Measurements from ENCODE around the gene PITPNC1. TPM values are rescaled to one million over a fixed set of nuclear protein-coding genes. Genes with fewer than 3 reads are reported as not detected.

PITPNC1 gene
- total RNA-seq, 4 donors from 2014 or later, result 4.1 to 45.1 (median 8.7) TPM

DNA sequence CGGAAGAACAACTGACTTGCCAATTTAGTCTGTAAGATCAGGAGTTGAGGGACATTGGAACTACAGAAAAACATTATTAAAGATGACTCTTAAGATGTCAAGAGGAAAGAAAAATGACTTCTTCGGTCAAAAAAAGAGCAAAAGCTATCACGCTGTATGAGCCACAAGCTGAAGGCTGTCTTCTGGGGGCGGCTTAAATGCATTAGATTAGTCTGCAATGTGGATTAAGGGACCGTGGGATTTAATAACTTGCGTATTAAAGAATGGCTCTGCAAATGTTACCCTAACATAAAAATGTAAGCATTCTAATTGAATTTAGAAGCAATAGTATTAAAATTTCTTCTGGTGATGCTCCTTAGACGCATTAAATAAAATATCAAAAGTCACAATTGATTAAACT lies 108.6 kb downstream of the PITPNC1 start:
- no peak for DNase-seq
- Histone ChIP-seq H3K36me3 (no peaks in the 10 kb centered on the region), H3K27me3 (no peaks in the 10 kb centered on the region), H3K4me3 (no peak overlapping the region), H3K9me3 (no peaks in the 10 kb centered on the region), H3K4me1 (no peaks in the 10 kb centered on the region), H3K27ac (no peak overlapping the region)
- intact Hi-C loops (cut with DNase I; ENCODE audit: low total_unique reads), result no loop called here
- TF ChIP-seq, protein P1, sequence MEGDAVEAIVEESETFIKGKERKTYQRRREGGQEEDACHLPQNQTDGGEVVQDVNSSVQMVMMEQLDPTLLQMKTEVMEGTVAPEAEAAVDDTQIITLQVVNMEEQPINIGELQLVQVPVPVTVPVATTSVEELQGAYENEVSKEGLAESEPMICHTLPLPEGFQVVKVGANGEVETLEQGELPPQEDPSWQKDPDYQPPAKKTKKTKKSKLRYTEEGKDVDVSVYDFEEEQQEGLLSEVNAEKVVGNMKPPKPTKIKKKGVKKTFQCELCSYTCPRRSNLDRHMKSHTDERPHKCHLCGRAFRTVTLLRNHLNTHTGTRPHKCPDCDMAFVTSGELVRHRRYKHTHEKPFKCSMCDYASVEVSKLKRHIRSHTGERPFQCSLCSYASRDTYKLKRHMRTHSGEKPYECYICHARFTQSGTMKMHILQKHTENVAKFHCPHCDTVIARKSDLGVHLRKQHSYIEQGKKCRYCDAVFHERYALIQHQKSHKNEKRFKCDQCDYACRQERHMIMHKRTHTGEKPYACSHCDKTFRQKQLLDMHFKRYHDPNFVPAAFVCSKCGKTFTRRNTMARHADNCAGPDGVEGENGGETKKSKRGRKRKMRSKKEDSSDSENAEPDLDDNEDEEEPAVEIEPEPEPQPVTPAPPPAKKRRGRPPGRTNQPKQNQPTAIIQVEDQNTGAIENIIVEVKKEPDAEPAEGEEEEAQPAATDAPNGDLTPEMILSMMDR (IDR thresholded peaks at IDR 0.05), result no peak
- no peak for TF ChIP-seq POLR2A (IDR thresholded peaks at IDR 0.05)

DNA sequence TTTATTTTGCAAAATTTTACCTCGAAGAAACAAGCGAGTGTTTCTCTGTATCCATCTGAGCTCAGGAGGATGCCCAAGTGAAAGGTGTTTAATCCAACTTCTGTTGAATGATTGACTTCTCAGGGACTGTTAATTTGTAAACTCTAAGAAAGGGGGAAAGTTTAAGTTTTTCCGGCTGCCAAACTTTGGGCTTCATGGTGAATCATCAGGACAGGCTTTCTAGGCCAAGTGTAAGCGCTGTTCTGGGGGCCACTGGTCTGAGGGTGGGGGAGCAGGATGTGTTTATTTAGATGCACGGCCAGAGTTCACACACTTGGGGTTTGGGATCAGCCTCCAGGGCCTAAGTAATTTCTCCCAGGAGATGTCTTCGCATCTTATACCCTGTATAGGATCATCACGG lies 110.4 kb downstream of the PITPNC1 start:
- no peaks in the 10 kb centered on the region for H3K36me3 ChIP-seq
- H3K4me1 ChIP-seq, result peaks cover 0 to 7% of the 10 kb centered on the region in 2 donors
- TF ChIP-seq, protein P1 (IDR thresholded peaks at IDR 0.05), result no peak
- TF ChIP-seq POLR2A (IDR thresholded peaks at IDR 0.05), result no peak
- H3K4me3 ChIP-seq, result no peak overlapping the region
- H3K27me3 ChIP-seq, result no peaks in the 10 kb centered on the region
- intact Hi-C loops (cut with DNase I; ENCODE audit: low total_unique reads), result no loop called here
- peak overlapping the region in 1 of 2 donors; percentile 45 for H3K27ac ChIP-seq
- no peak for DNase-seq
- H3K9me3 ChIP-seq, result no peaks in the 10 kb centered on the region

DNA sequence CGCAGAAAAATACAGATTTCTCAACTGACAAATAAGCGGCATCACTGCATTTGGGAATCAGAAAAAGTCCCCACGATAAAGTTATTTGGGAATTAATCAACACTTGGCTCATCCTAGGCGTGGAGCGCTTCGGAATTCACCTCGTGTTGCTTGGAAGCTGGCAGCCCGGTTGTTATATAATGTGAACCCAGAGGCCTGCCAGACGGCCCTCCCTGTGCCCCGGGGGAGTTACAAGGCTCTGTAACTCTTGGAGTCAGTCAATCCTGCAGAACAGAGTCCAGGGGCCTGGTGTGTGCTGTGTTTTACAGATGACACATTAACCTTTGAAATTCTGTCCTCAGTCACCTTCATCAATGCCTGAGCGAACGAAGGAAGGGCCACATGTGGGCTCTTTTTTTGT lies 111.1 kb downstream of the PITPNC1 start:
- H3K27ac ChIP-seq, result peak overlapping the region in 1 of 2 donors; percentile 45
- H3K36me3 ChIP-seq, result no peaks in the 10 kb centered on the region
- peak in 1 of 2 donors; percentile 36 for DNase-seq
- no peaks in the 10 kb centered on the region for H3K9me3 ChIP-seq
- peaks cover 0 to 7% of the 10 kb centered on the region in 2 donors for H3K4me1 ChIP-seq
- intact Hi-C loops (cut with DNase I; ENCODE audit: low total_unique reads), result no loop called here
- no peaks in the 10 kb centered on the region for H3K27me3 ChIP-seq
- TF ChIP-seq, protein P1 (IDR thresholded peaks at IDR 0.05), result no peak
- TF ChIP-seq POLR2A (IDR thresholded peaks at IDR 0.05), result no peak
- H3K4me3 ChIP-seq, result no peak overlapping the region

DNA sequence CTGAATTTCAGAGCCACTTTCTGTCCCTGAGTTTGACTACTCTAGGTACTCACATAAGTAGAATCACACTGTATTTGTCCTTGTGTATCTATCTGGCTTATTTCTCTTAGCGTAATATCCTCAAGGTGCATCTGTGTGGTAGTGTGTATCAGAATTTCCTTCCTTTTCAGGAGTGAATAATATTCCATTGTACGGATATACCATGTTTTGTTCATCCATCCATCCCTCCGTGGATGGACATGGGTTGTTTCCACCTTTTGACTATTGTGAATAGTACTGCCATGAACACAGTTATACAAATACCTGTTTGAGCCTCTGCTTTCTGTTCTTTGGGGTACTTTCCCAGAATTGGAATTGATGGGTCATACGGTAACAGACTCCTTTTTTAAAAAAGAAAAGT lies 111.7 kb downstream of the PITPNC1 start:
- intact Hi-C loops (cut with DNase I; ENCODE audit: low total_unique reads), result no loop called here
- peaks cover 0 to 7% of the 10 kb centered on the region in 2 donors for H3K4me1 ChIP-seq
- no peak for DNase-seq
- H3K27ac ChIP-seq, result peak overlapping the region in 1 of 2 donors; percentile 45
- no peaks in the 10 kb centered on the region for H3K9me3 ChIP-seq
- no peaks in the 10 kb centered on the region for H3K36me3 ChIP-seq
- no peaks in the 10 kb centered on the region for H3K27me3 ChIP-seq
- no peak for TF ChIP-seq POLR2A (IDR thresholded peaks at IDR 0.05)
- TF ChIP-seq, protein P1 (IDR thresholded peaks at IDR 0.05), result no peak
- H3K4me3 ChIP-seq, result no peak overlapping the region

DNA sequence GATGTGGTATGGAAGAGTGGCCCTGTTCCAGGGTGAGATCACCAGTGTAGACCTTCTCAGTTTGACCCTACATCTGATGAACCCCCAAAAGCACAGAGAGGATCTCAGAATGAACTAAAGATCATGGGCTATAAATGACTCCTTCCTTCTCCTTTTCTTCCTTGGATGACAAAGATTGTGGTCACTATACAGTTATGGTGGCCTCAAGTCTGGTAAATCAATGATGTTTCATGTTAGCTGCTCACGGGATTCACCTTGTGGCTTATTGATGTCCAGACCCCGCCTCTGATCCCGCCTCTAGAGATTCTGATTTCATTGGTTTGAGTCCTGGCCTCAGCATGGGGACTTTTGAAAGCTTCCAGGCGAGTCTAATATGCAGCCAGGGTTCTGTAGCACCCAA lies 112.2 kb downstream of the PITPNC1 start:
- no peaks in the 10 kb centered on the region for H3K27me3 ChIP-seq
- no peaks in the 10 kb centered on the region for H3K9me3 ChIP-seq
- TF ChIP-seq, protein P1 (IDR thresholded peaks at IDR 0.05), result no peak
- no peak for TF ChIP-seq POLR2A (IDR thresholded peaks at IDR 0.05)
- DNase-seq, result no peak
- H3K4me3 ChIP-seq, result no peak overlapping the region
- H3K4me1 ChIP-seq, result peaks cover 0 to 7% of the 10 kb centered on the region in 2 donors
- peak overlapping the region; percentile 16 to 49 for H3K27ac ChIP-seq
- H3K36me3 ChIP-seq, result no peaks in the 10 kb centered on the region
- intact Hi-C loops (cut with DNase I; ENCODE audit: low total_unique reads), result no loop called here

Data from uterus (tissue), 4 donors.